HG02571 (cell line): ENCODE data around the gene NBEAL2.

Experiments used
- ATAC-seq: cut with Tn5 transposase; IDR thresholded peaks from one replicate; pipeline ENCODE4 v1.9.1; 2021; ENCODE audit warnings: mild to moderate bottlenecking, moderate library complexity; ENCODE audit not compliant: unreplicated experiment

The NBEAL2 gene

GRCh38 chr3:46944191-46944590, 35.3 kb upstream of the NBEAL2 start:
- ATAC-seq = no peak

- ATAC-seq = no peak
These were observed 33.0 kb upstream of the NBEAL2 start for GRCh38 chr3:46946416-46946815.

GRCh38 chr3:46946856-46947545, 32.5 kb upstream of the NBEAL2 start:
- no peak for ATAC-seq

- ATAC-seq = no peak
These were observed 31.9 kb upstream of the NBEAL2 start for GRCh38 chr3:46947546-46947901.

DNA sequence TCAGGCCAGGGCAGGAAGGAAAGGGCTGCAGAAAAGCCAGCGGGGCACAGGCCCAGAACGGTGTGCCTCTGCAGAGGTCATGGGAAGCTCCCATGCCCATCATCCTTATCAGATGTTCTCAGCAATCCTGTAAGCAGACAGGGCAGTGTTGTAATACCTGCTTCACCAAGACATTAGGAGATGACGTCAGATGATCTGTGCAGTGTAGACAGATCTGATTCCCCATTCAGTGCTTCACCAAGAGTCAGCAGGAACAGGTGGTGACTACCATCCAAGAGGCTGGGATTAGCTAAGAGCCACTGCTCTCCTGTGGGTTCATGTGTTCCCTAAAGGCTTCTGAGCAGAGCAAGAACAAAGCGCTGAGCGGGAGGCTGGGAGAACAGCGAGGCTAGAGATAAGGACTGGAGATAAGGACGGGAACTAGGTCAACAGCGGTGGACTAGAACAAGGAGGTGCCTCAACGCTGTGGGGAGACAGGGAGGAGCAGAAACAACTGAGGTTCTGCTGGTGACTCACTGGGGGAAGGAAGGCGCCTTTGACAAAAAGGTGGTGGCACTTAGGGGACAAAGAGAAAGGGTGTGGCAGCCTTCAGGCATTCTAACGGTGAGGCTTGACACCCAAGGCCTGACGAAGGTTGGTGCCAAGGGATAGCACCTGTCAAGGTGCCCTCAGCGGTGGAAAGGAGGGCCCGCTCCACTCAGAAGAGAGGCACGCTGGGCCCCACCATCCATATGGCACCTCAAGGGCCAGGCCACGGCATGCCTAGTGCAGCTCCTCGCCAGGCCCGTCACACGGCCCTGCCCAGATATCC, 31.3 kb upstream of the NBEAL2 start:
- no peak for ATAC-seq

DNA sequence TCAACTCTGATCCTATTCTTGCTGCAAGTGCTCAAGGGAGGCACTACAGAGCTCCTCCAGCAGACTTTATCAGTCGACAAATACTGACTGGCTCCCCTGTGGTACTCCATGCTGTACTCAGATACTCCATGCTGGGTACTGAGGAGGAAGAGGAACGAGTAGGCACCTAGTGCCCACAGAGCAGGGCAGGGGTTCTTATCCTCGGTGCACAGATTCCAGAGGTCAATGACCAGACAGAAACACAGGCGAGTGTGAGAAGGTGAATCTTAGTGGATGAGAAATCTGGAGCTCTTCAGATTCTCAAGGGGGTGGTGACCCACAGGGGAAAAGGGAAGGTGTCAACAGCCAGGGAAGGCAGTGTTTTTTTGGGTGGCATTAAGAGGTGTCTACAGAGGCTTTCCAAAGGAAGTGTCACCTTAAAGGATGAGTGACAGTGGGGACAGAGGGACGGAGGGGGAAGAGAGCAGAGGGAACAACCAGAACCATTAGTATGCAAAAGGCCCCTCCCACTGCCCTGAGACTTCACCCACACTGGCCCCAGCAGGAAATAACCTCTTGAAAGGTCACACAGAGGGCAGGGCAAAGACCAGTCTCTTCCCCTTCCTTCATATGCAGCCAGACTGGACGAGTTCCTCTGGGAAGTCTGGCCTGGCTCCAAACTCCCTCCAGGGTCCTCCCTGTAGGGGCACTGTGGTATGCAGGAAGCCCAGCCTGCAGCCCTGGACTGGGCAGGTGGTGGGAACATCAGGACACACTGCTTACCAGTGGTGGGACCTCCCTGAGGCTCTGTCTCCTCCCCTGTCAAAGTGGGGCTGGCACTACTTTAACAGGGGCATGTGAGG, 30.4 kb upstream of the NBEAL2 start:
- peak; percentile 53 for ATAC-seq

DNA sequence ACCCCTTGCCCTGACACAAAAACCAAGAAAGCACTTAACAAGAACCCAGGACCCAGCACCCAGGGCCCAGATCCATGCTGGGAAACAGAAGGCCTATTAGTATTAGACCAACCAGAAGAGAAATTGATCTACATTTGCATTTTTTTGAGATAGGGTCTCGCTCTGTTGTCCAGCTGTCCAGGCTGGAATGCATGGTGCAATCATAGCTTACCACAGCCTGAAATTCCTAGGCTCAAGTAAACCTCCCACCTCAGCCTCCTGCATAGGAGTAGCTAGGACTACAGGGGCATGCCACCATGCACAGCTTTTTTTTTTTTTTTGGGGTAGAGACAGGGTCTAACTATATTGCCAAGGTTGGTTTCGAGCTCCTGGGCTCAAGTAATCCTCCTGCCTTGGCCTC, 29.3 kb upstream of the NBEAL2 start:
- ATAC-seq = no peak

DNA sequence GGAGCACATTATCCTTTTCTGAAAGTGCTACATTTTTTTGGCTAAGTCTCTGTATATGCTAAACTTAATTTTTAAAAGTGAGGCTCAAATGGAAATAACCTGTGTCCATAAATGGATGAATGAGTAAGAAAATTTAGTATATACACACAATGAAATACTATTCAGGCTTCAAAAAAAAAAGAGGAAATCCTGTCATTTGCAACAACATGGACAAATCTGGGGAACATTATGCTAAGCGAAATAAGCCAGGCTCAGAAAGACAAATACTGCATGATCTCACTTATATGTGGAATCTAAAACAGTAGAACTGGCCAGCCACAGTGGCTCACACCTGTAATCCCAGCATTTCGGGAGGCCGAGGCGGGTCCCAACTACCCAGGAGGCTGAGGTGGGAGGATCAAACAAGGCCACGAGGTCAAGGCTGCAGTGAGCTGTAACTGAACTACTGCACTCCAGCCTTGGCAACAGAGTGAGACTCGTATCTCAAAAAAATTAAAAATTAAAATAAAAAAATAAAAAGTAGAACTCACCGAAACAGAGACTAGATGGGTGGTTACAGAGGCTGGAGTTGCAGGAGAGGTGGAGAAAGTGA, 28.7 kb upstream of the NBEAL2 start:
- no peak for ATAC-seq

DNA sequence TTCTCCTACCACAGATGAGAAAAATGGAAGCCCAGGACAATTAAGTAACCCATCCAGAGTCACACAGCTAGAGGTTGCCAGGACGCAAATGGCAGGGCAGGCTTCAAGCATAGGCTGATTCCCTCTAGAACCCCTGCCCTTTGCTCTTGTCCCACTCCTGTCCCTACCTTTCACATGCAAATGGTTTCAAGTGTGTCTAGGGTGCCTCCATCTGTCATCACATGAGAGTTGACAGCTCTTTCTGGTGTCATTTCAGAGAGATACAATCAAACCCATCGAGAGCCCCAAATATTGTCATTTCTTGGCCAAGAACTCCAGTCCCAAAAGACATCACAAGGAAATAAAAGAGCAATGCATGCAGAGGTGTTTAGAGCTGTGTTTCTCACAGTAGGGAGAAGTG, 26.7 kb upstream of the NBEAL2 start:
- ATAC-seq = no peak

GRCh38 chr3:46953234-46954010, 26.0 kb upstream of the NBEAL2 start:
- ATAC-seq = no peak

GRCh38 chr3:46954178-46954577, 25.3 kb upstream of the NBEAL2 start:
- no peak for ATAC-seq

- ATAC-seq = no peak
These were observed 24.3 kb upstream of the NBEAL2 start for GRCh38 chr3:46955157-46955556.

- ATAC-seq = no peak
These were observed 23.6 kb upstream of the NBEAL2 start for GRCh38 chr3:46955801-46956259.

DNA sequence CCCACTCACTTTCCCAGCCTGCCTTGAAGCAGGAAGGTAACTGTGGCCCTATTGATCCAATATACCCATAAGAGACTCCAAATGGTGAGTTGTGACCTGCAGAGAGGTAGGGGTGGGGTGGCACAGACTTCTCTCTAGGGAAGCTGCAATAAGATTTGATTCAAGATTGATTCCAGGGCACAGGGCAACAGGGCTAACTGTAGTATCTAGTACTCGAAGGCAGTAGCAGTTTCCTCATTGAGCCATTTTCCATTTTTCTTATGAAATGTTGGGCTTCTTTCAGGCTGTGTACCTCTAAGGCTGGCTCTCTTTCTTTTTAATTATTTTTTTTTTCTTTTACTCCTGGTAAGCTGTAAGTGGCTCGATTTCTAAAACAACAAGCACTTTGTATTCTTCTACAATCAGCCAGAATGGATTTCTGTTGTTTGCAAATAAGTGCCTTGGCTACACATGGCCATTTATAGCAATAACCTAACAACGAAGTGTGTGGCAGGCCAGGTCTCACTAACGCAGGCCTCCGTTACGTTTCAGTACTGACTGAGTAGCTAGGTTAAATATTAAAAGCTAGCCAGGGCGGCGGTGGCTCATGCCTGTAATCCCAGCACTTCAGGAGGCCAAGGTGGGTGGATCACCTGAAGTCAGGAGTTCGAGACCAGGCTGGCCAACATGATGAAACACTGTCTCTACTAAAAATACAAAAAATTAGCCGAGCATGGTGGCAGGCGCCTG, 22.2 kb upstream of the NBEAL2 start:
- no peak for ATAC-seq

DNA sequence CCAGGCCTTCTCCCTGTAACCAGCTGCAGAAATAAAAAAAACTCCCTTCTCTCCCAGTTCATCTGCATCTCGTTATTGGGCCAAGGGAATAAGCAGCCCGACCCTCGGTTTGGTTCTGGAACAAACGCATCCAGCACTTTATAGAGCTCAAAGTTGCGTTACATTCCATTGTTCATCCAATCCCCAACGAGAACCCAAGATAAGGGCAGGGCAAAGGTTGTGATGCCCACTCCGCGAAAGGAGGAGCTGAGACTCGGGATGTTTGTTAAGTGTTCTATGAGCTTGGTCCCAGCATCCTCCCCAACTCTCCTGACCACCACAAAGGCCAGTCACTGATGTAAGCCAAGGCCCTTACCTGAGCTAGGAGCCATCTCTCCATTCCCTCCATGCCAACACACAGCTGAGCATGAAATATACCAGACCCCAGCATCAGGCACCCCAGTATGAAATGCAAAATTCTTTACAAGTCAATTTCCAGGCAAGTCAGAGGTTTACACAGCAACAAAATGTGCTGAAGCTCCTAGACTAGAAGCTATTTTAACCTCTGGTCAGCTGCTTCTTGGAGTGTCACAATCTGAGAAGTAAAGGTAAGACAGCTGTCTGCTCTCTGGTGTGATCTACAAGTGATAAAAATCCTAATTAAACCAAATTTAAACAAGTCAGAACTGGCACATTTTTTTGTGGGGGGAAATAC, 20.9 kb upstream of the NBEAL2 start:
- ATAC-seq = no peak

- ATAC-seq = no peak
These were observed 20.3 kb upstream of the NBEAL2 start for GRCh38 chr3:46959161-46959511.

GRCh38 chr3:46960081-46960701, 19.3 kb upstream of the NBEAL2 start:
- no peak for ATAC-seq

DNA sequence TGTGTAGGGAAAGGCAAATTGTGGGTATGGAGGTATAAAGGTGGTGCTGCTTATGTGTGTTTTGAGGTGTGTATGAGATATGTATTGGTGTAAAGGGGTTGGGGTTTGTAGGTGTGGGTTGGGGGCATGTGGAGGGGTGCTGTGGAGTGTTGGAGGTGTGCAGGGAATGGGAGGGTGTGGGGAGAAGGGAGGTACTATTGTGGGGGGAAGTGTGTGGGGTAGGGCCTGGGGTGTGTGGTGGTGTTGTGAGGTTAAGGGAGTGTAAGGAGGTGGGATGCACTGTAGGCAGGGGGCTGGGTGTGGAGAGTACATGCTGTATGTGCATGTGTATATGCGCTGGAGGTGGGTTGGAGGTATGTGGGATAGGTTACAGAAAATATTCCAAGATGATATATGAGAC, 18.6 kb upstream of the NBEAL2 start:
- no peak for ATAC-seq

DNA sequence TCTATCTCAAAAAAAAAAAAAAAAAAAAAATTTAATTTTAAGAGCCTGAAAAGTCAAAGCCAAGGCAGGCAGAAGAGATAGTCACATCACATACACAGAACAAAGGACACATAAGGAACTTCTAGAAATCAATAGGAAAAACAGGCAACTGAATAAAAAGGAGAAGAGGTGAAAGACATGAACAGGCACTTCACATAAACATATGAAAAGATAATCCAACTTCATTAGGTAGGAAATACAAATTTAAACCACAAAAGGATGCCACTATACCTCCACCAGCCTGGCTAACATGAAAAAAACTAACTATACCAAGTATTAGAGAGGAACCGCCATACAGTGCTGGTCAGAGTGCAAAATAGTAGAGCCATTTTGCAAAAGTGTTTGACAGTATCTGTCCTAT, 17.0 kb upstream of the NBEAL2 start:
- ATAC-seq = no peak
